GM12872 (cell line): ENCODE results near the gene SH3BGR.

Experiments
- CTCF ChIP-seq: IDR thresholded peaks from 3 replicates; pipeline ENCODE4 v1.5.1; 2011; ENCODE audit warnings: low read depth, mild to moderate bottlenecking, low read length, moderate library complexity; ENCODE audit not compliant: insufficient read depth

SH3BGR gene

GRCh38 chr21:39479814-39480182 lies 28.0 kb downstream of the SH3BGR start:
- TF ChIP-seq CTCF: no peak

GRCh38 chr21:39480271-39480670 lies 28.5 kb downstream of the SH3BGR start:
- TF ChIP-seq CTCF: no peak

- no peak for TF ChIP-seq CTCF
Measured at GRCh38 chr21:39481886-39482285, 30.1 kb downstream of the SH3BGR start.

- TF ChIP-seq CTCF: no peak
Measured at GRCh38 chr21:39483917-39484316, 32.1 kb downstream of the SH3BGR start.

GRCh38 chr21:39484711-39485276 lies 33.0 kb downstream of the SH3BGR start:
- TF ChIP-seq CTCF: no peak

GRCh38 chr21:39489380-39489924 lies 37.7 kb downstream of the SH3BGR start:
- no peak for TF ChIP-seq CTCF

- no peak for TF ChIP-seq CTCF
Measured at GRCh38 chr21:39499156-39499555, 47.4 kb downstream of the SH3BGR start.
